ENCODE measurements around the gene PPP2R2D.

Gene PPP2R2D

GRCh38 chr10:131858118-131858515 lies 42.7 kb upstream of the PPP2R2D start:
- Histone ChIP-seq H3K4me1 (ENCODE audit: control insufficient read depth, insufficient read depth, low read length) (no peaks in the 10 kb centered on the region), H3K9ac (ENCODE audit: low read depth, low read length) (no peak overlapping the region), H3K36me3 (ENCODE audit: control insufficient read depth, insufficient read depth, low read length) (no peaks in the 10 kb centered on the region), H3K4me3 (ENCODE audit: low read depth, low read length) (no peak overlapping the region), H3K27ac (ENCODE audit: low read depth, low read length) (no peak overlapping the region), H3K9me3 (ENCODE audit: control insufficient read depth, insufficient read depth, low read length) (no peaks in the 10 kb centered on the region), H3K27me3 (ENCODE audit: control insufficient read depth, insufficient read depth, low read length) (no peaks in the 10 kb centered on the region)

DNA sequence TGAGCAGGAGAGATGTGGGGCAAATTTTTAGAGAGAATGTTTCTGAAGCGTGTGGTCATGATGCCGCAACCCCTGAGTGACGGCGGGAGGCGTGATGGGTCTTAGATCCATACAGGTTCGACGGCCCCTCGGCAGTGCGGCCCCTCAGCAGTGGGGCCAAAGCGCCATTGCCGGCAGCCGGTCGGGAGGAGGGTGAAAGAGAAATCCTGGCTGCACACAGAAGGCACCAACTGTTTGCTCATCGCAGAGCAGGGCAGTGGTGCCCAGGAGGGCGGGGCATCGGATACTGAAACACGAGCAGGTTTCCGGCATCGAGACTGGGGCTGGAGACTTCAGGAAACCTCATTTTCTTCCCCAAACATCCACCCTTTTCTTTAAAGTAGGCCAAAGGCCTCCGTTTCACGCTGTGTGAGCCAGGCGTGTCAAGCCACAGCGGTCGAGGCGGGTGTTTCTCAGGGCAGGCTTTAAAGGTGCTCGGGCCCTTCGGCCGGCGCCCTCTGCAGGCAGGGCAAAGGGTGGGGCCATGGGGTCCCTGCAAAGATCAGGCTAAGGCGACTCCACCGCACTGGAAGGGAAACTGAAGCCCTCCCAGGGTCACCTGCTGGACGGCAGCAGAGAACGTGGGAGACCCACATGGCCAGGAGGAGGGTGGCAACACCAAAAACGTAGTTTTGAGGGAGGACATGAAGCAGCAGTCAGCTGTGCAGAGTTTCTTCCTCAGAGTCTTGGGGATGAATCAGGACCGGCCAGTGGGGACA lies 42.0 kb upstream of the PPP2R2D start:
- Histone ChIP-seq H3K9me3 (ENCODE audit: control insufficient read depth, insufficient read depth, low read length) (no peaks in the 10 kb centered on the region), H3K4me1 (ENCODE audit: control insufficient read depth, insufficient read depth, low read length) (no peaks in the 10 kb centered on the region), H3K9ac (ENCODE audit: low read depth, low read length) (no peak overlapping the region), H3K27ac (ENCODE audit: low read depth, low read length) (no peak overlapping the region), H3K36me3 (ENCODE audit: control insufficient read depth, insufficient read depth, low read length) (no peaks in the 10 kb centered on the region), H3K4me3 (ENCODE audit: low read depth, low read length) (no peak overlapping the region), H3K27me3 (ENCODE audit: control insufficient read depth, insufficient read depth, low read length) (no peaks in the 10 kb centered on the region)

- Histone ChIP-seq H3K9ac (ENCODE audit: low read depth, low read length) (no peak overlapping the region), H3K27me3 (ENCODE audit: control insufficient read depth, insufficient read depth, low read length) (no peaks in the 10 kb centered on the region), H3K27ac (ENCODE audit: low read depth, low read length) (no peak overlapping the region), H3K9me3 (ENCODE audit: control insufficient read depth, insufficient read depth, low read length) (no peaks in the 10 kb centered on the region), H3K4me3 (ENCODE audit: low read depth, low read length) (no peak overlapping the region), H3K4me1 (ENCODE audit: control insufficient read depth, insufficient read depth, low read length) (no peaks in the 10 kb centered on the region), H3K36me3 (ENCODE audit: control insufficient read depth, insufficient read depth, low read length) (no peaks in the 10 kb centered on the region)
Observed at GRCh38 chr10:131859341-131860020, 41.3 kb upstream of the PPP2R2D start.

- H3K4me1 ChIP-seq (ENCODE audit: control insufficient read depth, insufficient read depth, low read length): no peaks in the 10 kb centered on the region
- H3K27me3 ChIP-seq (ENCODE audit: control insufficient read depth, insufficient read depth, low read length): no peaks in the 10 kb centered on the region
- no peaks in the 10 kb centered on the region for H3K9me3 ChIP-seq (ENCODE audit: control insufficient read depth, insufficient read depth, low read length)
- H3K4me3 ChIP-seq (ENCODE audit: low read depth, low read length): no peak overlapping the region
- no peaks in the 10 kb centered on the region for H3K36me3 ChIP-seq (ENCODE audit: control insufficient read depth, insufficient read depth, low read length)
- no peak overlapping the region for H3K9ac ChIP-seq (ENCODE audit: low read depth, low read length)
- no peak overlapping the region for H3K27ac ChIP-seq (ENCODE audit: low read depth, low read length)
Observed at GRCh38 chr10:131860311-131860710, 40.5 kb upstream of the PPP2R2D start.

- Histone ChIP-seq H3K9ac (ENCODE audit: low read depth, low read length) (no peak overlapping the region), H3K27me3 (ENCODE audit: control insufficient read depth, insufficient read depth, low read length) (no peaks in the 10 kb centered on the region), H3K4me3 (ENCODE audit: low read depth, low read length) (no peak overlapping the region), H3K4me1 (ENCODE audit: control insufficient read depth, insufficient read depth, low read length) (no peaks in the 10 kb centered on the region), H3K9me3 (ENCODE audit: control insufficient read depth, insufficient read depth, low read length) (no peaks in the 10 kb centered on the region), H3K36me3 (ENCODE audit: control insufficient read depth, insufficient read depth, low read length) (no peaks in the 10 kb centered on the region), H3K27ac (ENCODE audit: low read depth, low read length) (no peak overlapping the region)
Observed at GRCh38 chr10:131860806-131861440, 39.9 kb upstream of the PPP2R2D start.

DNA sequence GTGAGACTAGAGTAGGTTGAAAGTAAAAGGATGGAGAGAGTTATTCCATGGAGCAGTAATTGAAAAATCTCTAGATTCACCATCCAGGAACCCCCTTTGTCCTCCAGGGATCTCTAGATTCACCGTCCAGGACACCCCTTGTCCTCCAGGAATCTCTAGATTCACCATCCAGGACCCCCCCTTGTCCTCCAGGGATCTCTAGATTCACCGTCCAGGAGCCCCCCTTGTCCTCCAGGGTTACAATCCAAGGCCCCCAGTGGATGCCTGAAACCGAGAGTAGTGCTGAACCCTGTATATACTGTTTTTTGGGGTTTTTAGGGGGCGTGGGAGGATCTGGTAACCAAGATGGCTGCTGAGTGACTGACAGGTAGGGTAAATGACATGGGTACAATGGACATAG lies 38.3 kb upstream of the PPP2R2D start:
- Histone ChIP-seq H3K9me3 (ENCODE audit: control insufficient read depth, insufficient read depth, low read length) (no peaks in the 10 kb centered on the region), H3K4me3 (ENCODE audit: low read depth, low read length) (no peak overlapping the region), H3K9ac (ENCODE audit: low read depth, low read length) (no peak overlapping the region), H3K27ac (ENCODE audit: low read depth, low read length) (no peak overlapping the region), H3K4me1 (ENCODE audit: control insufficient read depth, insufficient read depth, low read length) (no peaks in the 10 kb centered on the region), H3K27me3 (ENCODE audit: control insufficient read depth, insufficient read depth, low read length) (no peaks in the 10 kb centered on the region), H3K36me3 (ENCODE audit: control insufficient read depth, insufficient read depth, low read length) (no peaks in the 10 kb centered on the region)

- Histone ChIP-seq H3K4me3 (ENCODE audit: low read depth, low read length) (no peak overlapping the region), H3K27ac (ENCODE audit: low read depth, low read length) (no peak overlapping the region), H3K9ac (ENCODE audit: low read depth, low read length) (no peak overlapping the region), H3K4me1 (ENCODE audit: control insufficient read depth, insufficient read depth, low read length) (no peaks in the 10 kb centered on the region), H3K9me3 (ENCODE audit: control insufficient read depth, insufficient read depth, low read length) (no peaks in the 10 kb centered on the region), H3K27me3 (ENCODE audit: control insufficient read depth, insufficient read depth, low read length) (no peaks in the 10 kb centered on the region), H3K36me3 (ENCODE audit: control insufficient read depth, insufficient read depth, low read length) (no peaks in the 10 kb centered on the region)
Observed at GRCh38 chr10:131865223-131865917, 35.4 kb upstream of the PPP2R2D start.

DNA sequence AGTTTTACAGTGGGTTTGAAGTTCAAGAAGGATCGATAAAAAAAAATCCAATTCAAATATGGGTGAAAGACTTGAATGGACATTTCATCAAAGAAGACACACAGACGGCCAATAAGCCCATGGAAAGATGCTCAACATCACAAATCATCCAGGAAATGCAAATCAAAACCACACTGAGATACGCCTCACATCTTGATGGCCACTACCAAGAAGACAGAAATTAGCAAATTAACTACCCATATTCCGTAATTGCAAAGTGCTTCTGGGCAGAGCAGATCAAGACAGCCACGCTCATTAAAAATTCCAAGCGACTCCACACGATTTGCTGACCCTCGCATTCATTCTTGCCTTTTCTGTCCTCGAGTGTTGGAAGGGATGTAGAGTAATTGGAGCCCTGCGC lies 34.1 kb upstream of the PPP2R2D start:
- no peak overlapping the region for H3K9ac ChIP-seq (ENCODE audit: low read depth, low read length)
- H3K4me1 ChIP-seq (ENCODE audit: control insufficient read depth, insufficient read depth, low read length): no peaks in the 10 kb centered on the region
- H3K36me3 ChIP-seq (ENCODE audit: control insufficient read depth, insufficient read depth, low read length): no peaks in the 10 kb centered on the region
- H3K9me3 ChIP-seq (ENCODE audit: control insufficient read depth, insufficient read depth, low read length): no peaks in the 10 kb centered on the region
- H3K4me3 ChIP-seq (ENCODE audit: low read depth, low read length): no peak overlapping the region
- H3K27me3 ChIP-seq (ENCODE audit: control insufficient read depth, insufficient read depth, low read length): no peaks in the 10 kb centered on the region
- H3K27ac ChIP-seq (ENCODE audit: low read depth, low read length): no peak overlapping the region

DNA sequence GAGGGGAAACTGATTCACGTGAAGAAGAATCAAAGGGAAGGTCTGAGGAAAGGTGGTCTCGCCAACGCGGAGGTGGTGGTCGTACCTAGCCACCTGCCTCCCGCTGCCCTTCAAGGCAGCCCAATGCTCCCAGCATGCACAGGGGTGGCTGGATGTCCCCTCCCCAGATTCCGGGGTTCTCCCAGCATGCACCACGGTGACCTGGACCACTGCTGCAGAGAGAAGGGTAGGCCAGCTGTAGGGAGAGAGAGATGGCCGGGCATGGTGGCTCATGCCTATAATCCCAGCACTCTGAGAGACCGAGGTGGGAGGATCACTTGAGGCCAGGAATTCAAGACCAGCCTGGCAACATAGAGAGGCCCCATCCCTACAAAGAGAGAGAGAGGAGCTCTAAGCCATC lies 32.4 kb upstream of the PPP2R2D start:
- Histone ChIP-seq H3K36me3 (ENCODE audit: control insufficient read depth, insufficient read depth, low read length) (no peaks in the 10 kb centered on the region), H3K27me3 (ENCODE audit: control insufficient read depth, insufficient read depth, low read length) (no peaks in the 10 kb centered on the region), H3K4me1 (ENCODE audit: control insufficient read depth, insufficient read depth, low read length) (no peaks in the 10 kb centered on the region), H3K27ac (ENCODE audit: low read depth, low read length) (no peak overlapping the region), H3K9ac (ENCODE audit: low read depth, low read length) (no peak overlapping the region), H3K9me3 (ENCODE audit: control insufficient read depth, insufficient read depth, low read length) (no peaks in the 10 kb centered on the region), H3K4me3 (ENCODE audit: low read depth, low read length) (no peak overlapping the region)

DNA sequence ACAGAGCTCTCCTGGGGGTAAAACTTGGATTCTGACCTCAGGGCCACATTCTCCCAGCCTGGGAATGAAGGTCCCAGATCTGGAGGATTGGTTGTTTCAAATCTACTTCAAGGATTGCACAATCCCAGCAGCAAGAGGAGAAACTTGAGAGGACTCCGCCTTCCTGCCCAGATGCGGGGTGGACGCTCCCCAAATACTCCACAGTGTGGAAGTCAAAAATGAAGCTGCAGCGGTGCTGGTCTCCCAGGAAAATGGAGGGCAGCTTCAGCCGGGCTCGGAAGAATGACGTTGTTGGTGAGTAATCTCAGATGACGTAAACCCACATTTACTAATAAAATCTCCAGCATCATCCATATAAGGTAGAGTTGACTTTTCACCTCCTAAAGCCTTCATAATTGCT lies 31.5 kb upstream of the PPP2R2D start:
- Histone ChIP-seq H3K36me3 (ENCODE audit: control insufficient read depth, insufficient read depth, low read length) (no peaks in the 10 kb centered on the region), H3K4me3 (ENCODE audit: low read depth, low read length) (no peak overlapping the region), H3K9me3 (ENCODE audit: control insufficient read depth, insufficient read depth, low read length) (no peaks in the 10 kb centered on the region), H3K27me3 (ENCODE audit: control insufficient read depth, insufficient read depth, low read length) (no peaks in the 10 kb centered on the region), H3K27ac (ENCODE audit: low read depth, low read length) (no peak overlapping the region), H3K4me1 (ENCODE audit: control insufficient read depth, insufficient read depth, low read length) (no peaks in the 10 kb centered on the region), H3K9ac (ENCODE audit: low read depth, low read length) (no peak overlapping the region)

GRCh38 chr10:131870411-131870810 lies 30.4 kb upstream of the PPP2R2D start:
- Histone ChIP-seq H3K9me3 (ENCODE audit: control insufficient read depth, insufficient read depth, low read length) (no peaks in the 10 kb centered on the region), H3K27ac (ENCODE audit: low read depth, low read length) (no peak overlapping the region), H3K27me3 (ENCODE audit: control insufficient read depth, insufficient read depth, low read length) (no peaks in the 10 kb centered on the region), H3K36me3 (ENCODE audit: control insufficient read depth, insufficient read depth, low read length) (no peaks in the 10 kb centered on the region), H3K9ac (ENCODE audit: low read depth, low read length) (no peak overlapping the region), H3K4me1 (ENCODE audit: control insufficient read depth, insufficient read depth, low read length) (peaks cover 3% of the 10 kb centered on the region; the same call in 1 of the 2 replicates), H3K4me3 (ENCODE audit: low read depth, low read length) (no peak overlapping the region)

Measured in HUES48 (cell line).